Measurements from ENCODE around the gene SH3TC1. TPM values are rescaled to one million over a fixed set of nuclear protein-coding genes. Genes with fewer than 3 reads are reported as not detected.

Gene SH3TC1
- total and polyA plus RNA-seq, 9 donors, result 6.8 to 21.3 (median 9.8) TPM

DNA sequence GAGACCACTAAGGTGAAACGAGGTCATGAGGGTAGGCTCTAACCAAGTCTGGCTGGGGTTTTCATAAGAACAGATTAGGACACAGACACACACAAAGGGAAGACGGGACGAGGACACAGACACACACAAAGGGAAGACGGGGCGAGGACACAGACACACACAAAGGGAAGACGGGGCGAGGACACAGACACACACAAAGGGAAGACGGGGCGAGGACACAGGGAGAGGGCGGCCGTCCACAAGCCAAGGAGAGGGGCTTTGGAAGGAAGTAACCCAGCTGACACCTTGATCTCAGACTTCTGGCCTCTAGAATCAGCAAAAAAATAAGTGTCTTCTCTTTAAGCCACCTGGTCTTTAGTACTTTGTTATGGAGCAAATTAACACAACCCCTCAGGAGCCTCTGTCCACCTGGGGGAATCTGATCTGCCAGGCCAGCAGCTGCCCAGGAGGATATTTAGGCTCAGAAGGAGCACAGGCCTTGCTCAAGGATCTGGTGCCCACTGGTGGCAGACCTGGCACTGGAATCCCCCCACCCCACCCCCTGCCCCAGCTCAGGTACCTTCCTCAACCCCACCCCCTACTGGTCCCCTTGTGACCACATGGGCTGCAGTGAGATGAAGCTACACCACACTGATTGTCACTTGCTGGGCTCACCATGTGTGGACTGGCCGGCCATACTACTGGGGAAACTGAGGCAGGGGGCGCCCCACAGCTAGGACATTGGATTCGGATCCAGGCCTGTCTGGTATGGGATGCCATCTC, 43.2 kb upstream of the SH3TC1 start:
- no peaks in the 10 kb centered on the region for H3K9me3 ChIP-seq (replicated peaks; ENCODE audit: control insufficient read depth, low read depth, low read length)
- no peak for DNase-seq
- H3K27ac ChIP-seq (ENCODE audit: low read length), result no peak overlapping the region
- peaks cover 45% of the 10 kb centered on the region for H3K4me1 ChIP-seq (ENCODE audit: control insufficient read depth, insufficient read depth, low read length)
- WGBS (ENCODE audit: insufficient coverage), result 82% methylated on average over 8 of the region's 14 CpGs
- H3K4me3 ChIP-seq (ENCODE audit: low read length), result no peak overlapping the region
- H3K36me3 ChIP-seq (ENCODE audit: control insufficient read depth, insufficient read depth, low read length), result no peaks in the 10 kb centered on the region
- H3K27me3 ChIP-seq (ENCODE audit: control insufficient read depth, insufficient read depth, low read length), result peaks cover 34% of the 10 kb centered on the region

DNA sequence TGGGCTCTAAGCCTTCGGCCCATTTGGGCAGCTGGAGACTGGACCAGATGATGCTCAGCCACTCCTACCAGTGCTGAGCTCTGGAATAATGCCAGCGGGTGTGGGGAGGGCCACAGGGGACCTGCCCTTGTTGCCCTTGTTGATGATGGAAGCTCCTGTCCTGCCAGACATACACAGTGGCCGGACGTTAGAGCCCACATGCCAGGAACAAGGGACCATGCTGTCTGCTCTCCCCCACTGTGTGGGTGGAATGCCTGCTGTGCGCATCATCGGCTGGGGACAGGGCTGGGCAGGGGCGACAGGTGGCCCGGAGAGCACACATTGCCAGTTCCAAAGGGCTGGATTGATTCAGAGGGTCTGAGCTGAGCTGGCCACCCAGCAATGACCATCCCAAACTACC, 42.5 kb upstream of the SH3TC1 start:
- 66% methylated on average over 8 of the region's 8 CpGs for WGBS (ENCODE audit: insufficient coverage)
- Histone ChIP-seq H3K9me3 (replicated peaks; ENCODE audit: control insufficient read depth, low read depth, low read length) (no peaks in the 10 kb centered on the region), H3K27me3 (ENCODE audit: control insufficient read depth, insufficient read depth, low read length) (peaks cover 34% of the 10 kb centered on the region), H3K36me3 (ENCODE audit: control insufficient read depth, insufficient read depth, low read length) (no peaks in the 10 kb centered on the region), H3K4me1 (ENCODE audit: control insufficient read depth, insufficient read depth, low read length) (peaks cover 45% of the 10 kb centered on the region), H3K27ac (ENCODE audit: low read length) (no peak overlapping the region), H3K4me3 (ENCODE audit: low read length) (no peak overlapping the region)
- no peak for DNase-seq

DNA sequence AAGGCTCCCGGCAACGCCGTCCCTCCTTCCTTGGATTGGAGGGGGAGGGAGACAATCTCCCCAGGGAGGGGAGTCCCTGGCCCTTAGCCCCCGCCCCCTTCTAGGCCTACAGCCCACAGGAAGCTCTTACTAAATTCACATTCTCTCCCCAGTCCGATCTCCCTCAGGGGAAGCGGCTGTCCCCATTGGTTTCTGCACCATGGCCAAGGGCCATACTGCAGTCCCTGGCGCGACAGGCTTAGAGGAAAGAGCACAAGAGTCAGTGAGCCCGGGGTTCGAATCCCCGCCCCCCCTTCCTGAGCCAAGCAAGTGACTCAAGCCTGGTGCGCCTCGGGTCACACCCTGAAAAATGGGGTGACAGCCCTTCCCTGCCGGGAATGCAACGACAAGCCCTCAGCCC, 41.6 kb upstream of the SH3TC1 start:
- WGBS (ENCODE audit: insufficient coverage), result 18% methylated on average over 11 of the region's 15 CpGs
- Histone ChIP-seq H3K4me1 (ENCODE audit: control insufficient read depth, insufficient read depth, low read length) (peaks cover 41% of the 10 kb centered on the region), H3K9me3 (replicated peaks; ENCODE audit: control insufficient read depth, low read depth, low read length) (no peaks in the 10 kb centered on the region), H3K4me3 (ENCODE audit: low read length) (no peak overlapping the region), H3K27me3 (ENCODE audit: control insufficient read depth, insufficient read depth, low read length) (peaks cover 34% of the 10 kb centered on the region), H3K27ac (ENCODE audit: low read length) (no peak overlapping the region), H3K36me3 (ENCODE audit: control insufficient read depth, insufficient read depth, low read length) (no peaks in the 10 kb centered on the region)
- DNase-seq, result peak; percentile 49

DNA sequence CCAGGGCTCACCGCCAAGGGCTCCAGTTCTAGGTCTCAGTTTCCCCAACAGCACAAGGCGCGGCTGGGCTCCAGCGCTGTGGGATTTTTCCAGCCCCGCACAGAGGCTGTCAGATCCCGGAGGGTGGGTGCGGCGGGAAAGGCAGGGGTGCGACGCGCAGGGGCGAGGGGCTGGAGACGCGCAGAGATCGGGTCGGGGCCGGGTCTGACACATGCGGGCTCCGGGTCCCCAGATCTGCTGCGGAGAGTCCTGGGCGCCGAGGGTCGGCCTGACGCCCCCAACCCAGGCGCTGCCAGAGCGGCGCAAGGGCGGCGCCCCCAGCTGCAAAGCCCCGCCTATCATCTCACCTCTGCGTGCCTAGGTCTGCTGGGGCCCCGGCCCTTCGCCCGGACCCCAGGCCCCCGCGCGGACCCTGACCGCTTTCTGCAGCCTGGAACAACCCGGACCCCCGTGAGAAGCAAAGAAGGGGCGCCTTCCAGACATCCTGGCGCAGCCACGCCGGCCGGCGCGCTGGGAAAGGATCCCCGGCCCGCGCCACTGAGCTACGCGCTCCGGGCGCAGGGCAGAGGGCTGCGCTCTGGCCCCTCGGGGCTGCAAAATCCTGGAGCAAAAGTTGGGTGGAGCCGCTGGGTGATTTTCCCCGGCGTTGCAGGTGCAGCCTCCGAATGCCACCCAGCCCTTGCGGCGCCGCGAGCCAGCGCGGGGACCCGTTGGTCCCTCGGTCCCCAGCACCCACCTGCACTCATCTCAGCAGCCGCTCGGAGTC, 41.0 kb upstream of the SH3TC1 start:
- no peak for DNase-seq
- Histone ChIP-seq H3K4me3 (ENCODE audit: low read length) (peak overlapping the region; percentile 51), H3K4me1 (ENCODE audit: control insufficient read depth, insufficient read depth, low read length) (peaks cover 35% of the 10 kb centered on the region), H3K36me3 (ENCODE audit: control insufficient read depth, insufficient read depth, low read length) (no peaks in the 10 kb centered on the region), H3K27me3 (ENCODE audit: control insufficient read depth, insufficient read depth, low read length) (peaks cover 33% of the 10 kb centered on the region), H3K9me3 (replicated peaks; ENCODE audit: control insufficient read depth, low read depth, low read length) (no peaks in the 10 kb centered on the region), H3K27ac (ENCODE audit: low read length) (no peak overlapping the region)
- 3% methylated on average over 70 of the region's 70 CpGs for WGBS (ENCODE audit: insufficient coverage)

DNA sequence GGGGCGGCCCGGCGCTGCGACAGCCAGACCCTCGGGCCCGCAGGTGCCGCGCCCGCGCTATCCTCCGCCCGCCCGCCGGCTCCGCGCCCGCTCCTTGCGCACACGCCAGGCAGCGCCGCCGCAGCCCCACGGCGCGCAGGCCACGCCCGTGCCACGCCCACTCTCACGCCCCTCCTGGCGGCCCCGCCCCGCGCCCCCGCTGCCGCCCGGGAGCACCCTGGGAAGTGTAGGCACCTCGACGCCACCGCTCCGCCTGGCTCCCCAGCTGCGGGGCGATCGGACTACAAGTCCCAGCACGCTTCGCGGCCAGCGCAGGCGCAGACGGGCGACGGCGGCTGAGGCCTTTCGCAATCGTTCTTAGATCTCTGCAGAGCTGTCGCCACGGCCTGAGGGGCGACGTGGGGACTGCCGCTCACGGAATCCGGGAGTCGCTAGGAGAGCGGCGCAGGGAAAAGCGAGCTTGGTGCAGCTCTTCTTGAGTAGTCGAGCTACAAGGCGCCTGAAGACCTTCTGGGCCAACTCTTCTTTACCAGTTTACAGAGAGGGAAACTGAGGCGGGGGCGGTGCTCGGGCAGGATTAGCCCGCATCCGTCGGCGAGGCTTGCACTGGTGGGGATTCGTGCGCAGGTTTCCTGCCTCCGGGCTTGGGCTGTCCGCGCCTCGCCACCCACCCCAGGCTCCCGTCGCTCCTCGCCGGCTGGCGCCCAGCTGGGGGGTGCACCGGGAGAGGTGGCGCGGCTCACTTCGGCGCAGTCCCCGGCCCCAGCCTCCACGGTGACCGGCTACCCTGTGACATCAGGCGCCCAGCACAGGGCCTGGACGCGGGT, 40.2 kb upstream of the SH3TC1 start, which contains the start of gene ABLIM2:
TSS of gene ABLIM2 (minus strand) at position 104 of the 827 bp plus-strand sequence. CDS start 124 bp downstream, outside the sequence.
- Histone ChIP-seq H3K27me3 (ENCODE audit: control insufficient read depth, insufficient read depth, low read length) (peaks cover 30% of the 10 kb centered on the region), H3K36me3 (ENCODE audit: control insufficient read depth, insufficient read depth, low read length) (no peaks in the 10 kb centered on the region), H3K4me3 (ENCODE audit: low read length) (peak within 1 kb of the TSS; percentile 68), H3K4me1 (ENCODE audit: control insufficient read depth, insufficient read depth, low read length) (peaks cover 39% of the 10 kb centered on the region), H3K27ac (ENCODE audit: low read length) (peak within 1 kb of the TSS; percentile 40), H3K9me3 (replicated peaks; ENCODE audit: control insufficient read depth, low read depth, low read length) (no peaks in the 10 kb centered on the region)
- WGBS (ENCODE audit: insufficient coverage), result under 1% methylated on average over 96 of the region's 96 CpGs
- peak; percentile 99 for DNase-seq

DNA sequence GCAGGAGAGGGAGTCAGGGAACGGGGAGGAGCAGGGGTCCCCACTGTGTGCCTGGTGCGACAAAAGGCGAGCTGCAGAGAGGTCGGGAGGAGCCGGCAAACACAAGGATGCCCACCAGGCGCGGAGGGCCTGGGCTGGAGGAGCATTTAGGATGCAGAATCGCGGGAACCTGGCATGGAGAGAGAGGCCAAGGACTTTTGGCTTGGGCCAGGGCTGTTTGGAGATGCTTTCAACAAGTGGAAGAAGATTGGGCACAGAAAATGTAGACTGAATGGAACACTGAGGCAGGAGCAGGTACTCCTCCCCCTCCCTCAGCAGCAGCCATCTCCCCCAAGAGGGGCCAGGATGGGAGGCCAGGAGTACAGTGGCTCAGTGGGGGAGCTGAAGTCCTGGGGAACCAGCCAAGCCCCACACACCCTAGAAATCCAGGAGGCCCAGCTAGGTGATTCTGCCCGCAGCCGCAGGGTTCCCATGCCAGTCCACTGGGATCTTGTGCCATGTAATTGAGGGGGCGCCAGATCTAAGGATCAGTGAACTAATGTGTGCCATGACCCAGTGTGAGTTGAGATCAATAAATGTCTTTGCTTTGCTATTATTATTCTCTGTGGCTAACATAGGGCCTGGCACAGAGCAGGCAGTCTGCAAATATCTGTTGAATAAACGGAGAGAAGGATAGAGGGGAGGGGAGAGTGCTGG, 39.4 kb upstream of the SH3TC1 start:
- H3K27ac ChIP-seq (ENCODE audit: low read length), result no peak overlapping the region
- H3K27me3 ChIP-seq (ENCODE audit: control insufficient read depth, insufficient read depth, low read length), result peaks cover 32% of the 10 kb centered on the region
- DNase-seq, result no peak
- WGBS (ENCODE audit: insufficient coverage), result 23% methylated on average over 12 of the region's 13 CpGs
- H3K4me1 ChIP-seq (ENCODE audit: control insufficient read depth, insufficient read depth, low read length), result peaks cover 46% of the 10 kb centered on the region
- H3K9me3 ChIP-seq (replicated peaks; ENCODE audit: control insufficient read depth, low read depth, low read length), result no peaks in the 10 kb centered on the region
- H3K4me3 ChIP-seq (ENCODE audit: low read length), result peak overlapping the region; percentile 68
- H3K36me3 ChIP-seq (ENCODE audit: control insufficient read depth, insufficient read depth, low read length), result no peaks in the 10 kb centered on the region

DNA sequence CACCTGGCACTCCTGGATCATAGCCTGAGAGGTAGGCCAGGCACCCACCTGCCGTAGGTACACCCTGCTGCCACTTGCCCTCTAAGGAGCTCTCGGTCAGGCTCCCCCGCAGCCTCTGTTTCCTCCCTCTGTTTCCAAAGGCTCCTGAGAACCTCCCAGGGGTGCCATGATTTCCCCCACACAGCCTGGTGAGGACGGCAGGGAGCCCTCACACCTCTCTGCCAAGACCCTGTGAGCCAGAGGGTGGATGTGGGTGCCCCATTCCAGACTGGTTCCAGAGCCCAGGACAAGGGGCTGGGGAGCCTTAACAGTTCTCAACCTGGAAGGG, 38.9 kb upstream of the SH3TC1 start:
- WGBS (ENCODE audit: insufficient coverage), result 29% methylated on average over 1 of the region's 4 CpGs
- Histone ChIP-seq H3K27ac (ENCODE audit: low read length) (no peak overlapping the region), H3K9me3 (replicated peaks; ENCODE audit: control insufficient read depth, low read depth, low read length) (no peaks in the 10 kb centered on the region), H3K4me3 (ENCODE audit: low read length) (no peak overlapping the region), H3K36me3 (ENCODE audit: control insufficient read depth, insufficient read depth, low read length) (no peaks in the 10 kb centered on the region), H3K27me3 (ENCODE audit: control insufficient read depth, insufficient read depth, low read length) (peaks cover 33% of the 10 kb centered on the region), H3K4me1 (ENCODE audit: control insufficient read depth, insufficient read depth, low read length) (peaks cover 51% of the 10 kb centered on the region)
- no peak for DNase-seq

DNA sequence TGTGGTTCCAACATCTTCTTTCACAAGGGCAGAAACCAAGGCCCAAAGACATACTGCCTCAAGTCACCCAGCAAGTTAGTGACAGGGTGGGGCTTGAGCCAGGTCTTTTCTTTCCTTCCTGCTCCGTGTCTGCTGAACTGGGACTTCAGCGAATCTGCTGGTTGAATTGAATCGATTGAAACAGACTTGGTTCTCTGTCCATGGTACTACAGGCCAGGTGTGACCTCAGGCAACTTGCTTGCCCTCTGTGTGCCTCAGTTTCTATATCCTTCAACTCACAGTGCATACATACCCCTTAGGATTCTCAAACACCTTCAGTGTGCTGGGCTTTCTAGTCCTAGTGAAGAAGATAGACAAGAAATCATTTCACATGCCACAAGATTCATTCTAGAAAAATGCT, 38.5 kb upstream of the SH3TC1 start:
- Histone ChIP-seq H3K27ac (ENCODE audit: low read length) (no peak overlapping the region), H3K9me3 (replicated peaks; ENCODE audit: control insufficient read depth, low read depth, low read length) (no peaks in the 10 kb centered on the region), H3K27me3 (ENCODE audit: control insufficient read depth, insufficient read depth, low read length) (peaks cover 33% of the 10 kb centered on the region), H3K36me3 (ENCODE audit: control insufficient read depth, insufficient read depth, low read length) (no peaks in the 10 kb centered on the region), H3K4me1 (ENCODE audit: control insufficient read depth, insufficient read depth, low read length) (peaks cover 54% of the 10 kb centered on the region), H3K4me3 (ENCODE audit: low read length) (no peak overlapping the region)
- WGBS (ENCODE audit: insufficient coverage), result 45% methylated on average over 3 of the region's 3 CpGs
- no peak for DNase-seq

DNA sequence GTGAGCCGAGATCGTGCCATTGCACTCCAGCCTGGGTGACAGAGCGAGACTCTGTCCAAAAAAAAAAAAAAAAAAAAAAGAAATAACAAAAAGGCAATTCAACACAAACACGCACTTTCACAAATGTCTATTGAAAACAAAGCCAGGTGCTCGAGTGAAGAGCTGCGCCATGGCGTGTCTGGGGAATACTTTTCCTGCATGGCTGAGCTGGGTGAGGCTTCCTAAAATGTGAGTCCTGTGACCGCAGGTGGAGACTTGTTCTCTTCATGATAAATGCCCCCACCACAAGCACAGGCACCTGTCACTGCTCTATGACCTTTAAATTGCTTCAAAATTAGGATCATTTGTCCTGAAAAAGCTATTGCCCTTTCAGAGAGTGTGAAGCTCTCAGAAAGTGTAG, 36.5 kb upstream of the SH3TC1 start:
- Histone ChIP-seq H3K4me3 (ENCODE audit: low read length) (no peak overlapping the region), H3K27me3 (ENCODE audit: control insufficient read depth, insufficient read depth, low read length) (peaks cover 18% of the 10 kb centered on the region), H3K27ac (ENCODE audit: low read length) (no peak overlapping the region), H3K4me1 (ENCODE audit: control insufficient read depth, insufficient read depth, low read length) (peaks cover 44% of the 10 kb centered on the region), H3K36me3 (ENCODE audit: control insufficient read depth, insufficient read depth, low read length) (no peaks in the 10 kb centered on the region), H3K9me3 (replicated peaks; ENCODE audit: control insufficient read depth, low read depth, low read length) (no peaks in the 10 kb centered on the region)
- DNase-seq, result no peak
- WGBS (ENCODE audit: insufficient coverage), result 87% methylated on average over 3 of the region's 8 CpGs

All from muscle of leg (tissue), 11 donors.